HG02973 (cell line): ENCODE results near the gene REPIN1.

Experiments used
- ATAC-seq: cut with Tn5 transposase; IDR thresholded peaks from one replicate; pipeline ENCODE4 v1.9.1; 2021; ENCODE audit warnings: moderate library complexity; ENCODE audit not compliant: unreplicated experiment

The REPIN1 gene

GRCh38 chr7:150336746-150337145 is 31.9 kb upstream of the REPIN1 start:
- no peak for ATAC-seq

GRCh38 chr7:150337179-150337578 is 31.4 kb upstream of the REPIN1 start:
- no peak for ATAC-seq

GRCh38 chr7:150337659-150338081 is 31.0 kb upstream of the REPIN1 start:
- no peak for ATAC-seq

GRCh38 chr7:150338166-150338829 is 30.3 kb upstream of the REPIN1 start:
- ATAC-seq, result no peak

GRCh38 chr7:150339409-150339809 is 29.2 kb upstream of the REPIN1 start:
- ATAC-seq, result no peak

GRCh38 chr7:150340024-150340749 is 28.4 kb upstream of the REPIN1 start:
- no peak for ATAC-seq

- no peak for ATAC-seq
Measured at GRCh38 chr7:150340875-150341262, 27.8 kb upstream of the REPIN1 start.

- ATAC-seq, result no peak
Measured at GRCh38 chr7:150341263-150342120, 27.1 kb upstream of the REPIN1 start, which contains the start of gene RARRES2. TSS of gene RARRES2 (minus strand) at chr7:150341629. CDS start at chr7:150340609, 1,020 bp downstream.

GRCh38 chr7:150342121-150342408 is 26.6 kb upstream of the REPIN1 start:
- no peak for ATAC-seq

- no peak for ATAC-seq
Measured at GRCh38 chr7:150343225-150343624, 25.4 kb upstream of the REPIN1 start.

GRCh38 chr7:150344299-150344698 is 24.3 kb upstream of the REPIN1 start:
- ATAC-seq, result no peak

- ATAC-seq, result no peak
Measured at GRCh38 chr7:150345012-150345411, 23.6 kb upstream of the REPIN1 start.

GRCh38 chr7:150346922-150347321 is 21.7 kb upstream of the REPIN1 start:
- ATAC-seq, result no peak

GRCh38 chr7:150351587-150352194 is 16.9 kb upstream of the REPIN1 start:
- no peak for ATAC-seq

GRCh38 chr7:150355666-150356059 is 13.0 kb upstream of the REPIN1 start:
- ATAC-seq, result no peak

GRCh38 chr7:150356265-150356897 is 12.2 kb upstream of the REPIN1 start:
- no peak for ATAC-seq

- ATAC-seq, result no peak
Measured at GRCh38 chr7:150357270-150357669, 11.4 kb upstream of the REPIN1 start.

- ATAC-seq, result no peak
Measured at GRCh38 chr7:150357771-150358427, 10.7 kb upstream of the REPIN1 start.

GRCh38 chr7:150358433-150358832 is 10.2 kb upstream of the REPIN1 start:
- ATAC-seq, result no peak

GRCh38 chr7:150358988-150359621 is 9.5 kb upstream of the REPIN1 start:
- no peak for ATAC-seq
